A673 (cell line): ENCODE results near the gene SUN1. TPM values are rescaled to one million over a fixed set of nuclear protein-coding genes. Genes with fewer than 3 reads are reported as not detected.
"Not testable (repeated sequence)": the region's sequence is repeated elsewhere in the genome, so short reads cannot be mapped to it uniquely, and the experiment has no call there.

Experiments used
- BruUV-seq: library from RNA; stranded (reverse); fragments of 400-500 nt; replicated peaks from 2 replicates; lab custom pipeline; 2021; lab: Mats Ljungman, UMichigan
- CTCF ChIA-PET: fragments of 300-600 bp; sonication (Branson Sonifier 250); formaldehyde crosslinking; loops from one replicate; lab custom pipeline; 2022; ENCODE audit warnings: antibody characterized with exemption; lab: Charles Lee
- POLR2A ChIA-PET: fragments of 300-600 bp; sonication (Branson Sonifier 250); formaldehyde crosslinking; loops from one replicate; lab custom pipeline; 2022; ENCODE audit warnings: antibody characterized with exemption; ENCODE audit not compliant: low non-redundant PET; lab: Charles Lee
- DNase-seq: peaks from one replicate; pipeline ENCODE4 v3.0.0-alpha.2; 2015; ENCODE audit warnings: low spot score
- H3K27ac ChIP-seq: fragments of 200-600 bp; sonication (generic); 2 replicates; pipeline ENCODE4 v1.5.1; 2016; ENCODE audit warnings: mixed run types, low read depth, mild to moderate bottlenecking, mixed read lengths, antibody characterized with exemption, low read length; ENCODE audit not compliant: poor library complexity, severe bottlenecking
- H3K27me3 ChIP-seq: fragments of 200-600 bp; sonication (generic); replicated peaks from 2 replicates; pipeline ENCODE4 v1.6.1; 2017; ENCODE audit warnings: mixed run types, low read depth, mild to moderate bottlenecking, mixed read lengths, antibody characterized with exemption, low read length; ENCODE audit not compliant: insufficient read depth, poor library complexity
- H3K36me3 ChIP-seq: fragments of 200-600 bp; sonication (generic); 2 replicates; pipeline ENCODE4 v1.6.1; 2016; ENCODE audit warnings: mixed run types, mild to moderate bottlenecking, mixed read lengths, antibody characterized with exemption, low read length; ENCODE audit not compliant: insufficient read depth, poor library complexity, severe bottlenecking
- H3K4me1 ChIP-seq: fragments of 200-600 bp; sonication (generic); 2 replicates; pipeline ENCODE4 v1.6.1; 2017; ENCODE audit warnings: mixed run types, mild to moderate bottlenecking, mixed read lengths, antibody characterized with exemption, low read length; ENCODE audit not compliant: insufficient read depth, poor library complexity, severe bottlenecking
- H3K4me3 ChIP-seq: fragments of 200-600 bp; sonication (generic); 2 replicates; pipeline ENCODE4 v1.5.1; 2016; ENCODE audit warnings: low read depth, mixed run types, mild to moderate bottlenecking, mixed read lengths, low read length; ENCODE audit not compliant: poor library complexity, severe bottlenecking
- H3K9me3 ChIP-seq: fragments of 200-600 bp; sonication (generic); 2 replicates; pipeline ENCODE4 v1.6.1; 2016; ENCODE audit warnings: mixed run types, low read depth, mild to moderate bottlenecking, mixed read lengths, antibody characterized with exemption, low read length; ENCODE audit not compliant: poor library complexity, severe bottlenecking
- EZH2 ChIP-seq: fragments of 200-600 bp; sonication (generic); IDR thresholded peaks from 2 replicates; pipeline ENCODE4 v1.6.1; 2017; ENCODE audit warnings: borderline replicate concordance, low read depth, mild to moderate bottlenecking, mixed read lengths, antibody characterized with exemption, low read length; ENCODE audit not compliant: poor library complexity, severe bottlenecking
- intact Hi-C: fragments of 100-400 bp; cut with micrococcal nuclease; formaldehyde crosslinking; loops from one replicate; pipeline ENCODE4 v1.10.0; 2022; ENCODE audit not compliant: unreplicated experiment
- total RNA-seq: library from RNA; stranded (reverse); gene quantifications from 2 replicates; pipeline ENCODE4 v1.2.3, GENCODE V29; 2021
- TF ChIP-seq, protein P1 (sequence below): fragments of 300-800, 200-600 bp; sonication (generic); conservative IDR thresholded peaks from 2 replicates; pipeline ENCODE4 v1.5.1; 2017; ENCODE audit warnings: low read depth, mild to moderate bottlenecking, antibody characterized with exemption, low read length, moderate library complexity, mixed read lengths

SUN1 gene
- total RNA-seq, 1 experiment from 2014 or later: 189 TPM

DNA sequence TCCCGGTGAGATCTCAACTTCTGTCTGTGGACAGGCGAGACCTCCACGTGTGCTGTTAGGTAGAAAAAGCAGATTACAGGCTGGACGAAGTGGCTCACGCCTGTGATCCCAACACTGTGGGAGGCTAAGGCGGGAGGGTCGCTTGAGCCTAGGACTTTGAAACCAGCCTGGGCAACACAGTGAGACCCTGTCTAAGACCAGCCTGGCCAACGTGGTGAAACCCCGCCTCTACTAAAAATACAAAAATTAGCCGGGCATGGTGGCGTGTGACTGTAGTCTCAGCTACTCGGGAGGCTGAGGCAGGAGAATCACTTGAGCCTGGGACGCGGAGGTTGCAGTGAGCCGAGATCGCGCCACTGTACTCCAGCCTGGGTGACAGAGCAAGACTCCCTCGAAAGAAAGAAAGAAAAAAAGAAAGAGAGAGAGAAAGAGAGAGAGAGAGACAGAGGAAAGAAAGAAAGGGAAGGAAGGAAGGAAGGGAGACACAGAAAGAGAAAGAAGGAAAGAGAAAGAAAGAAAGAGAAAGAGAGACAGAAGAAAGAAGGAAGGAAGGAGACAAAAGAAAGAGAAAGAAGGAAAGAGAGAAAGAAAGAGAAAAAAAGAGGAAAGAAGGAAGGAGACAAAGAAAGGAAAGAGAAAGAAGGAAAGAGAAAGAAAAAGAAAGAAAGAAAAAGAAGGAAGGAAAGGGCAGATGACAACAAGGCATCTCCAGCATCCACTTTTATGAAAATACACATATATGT lies 29.6 kb upstream of the SUN1 start:
- no TSS peak for BruUV-seq
- CTCF ChIA-PET: interaction anchor here (0.6 kb wide), 1 partner anchor 11 kb away, joined by 4 read pairs; no protein-coding TSS in a partner anchor
- DNase-seq: no peak
- H3K4me3 ChIP-seq: no peak overlapping the region
- H3K36me3 ChIP-seq: no peaks in the 10 kb centered on the region
- H3K9me3 ChIP-seq: no peaks in the 10 kb centered on the region
- POLR2A ChIA-PET: no interaction called here
- intact Hi-C loops: no loop called here
- H3K27ac ChIP-seq: peak overlapping the region; percentile 55
- H3K4me1 ChIP-seq: peaks cover 14% of the 10 kb centered on the region
- no peaks in the 10 kb centered on the region for H3K27me3 ChIP-seq
- TF ChIP-seq EZH2: no peak
- TF ChIP-seq, protein P1, sequence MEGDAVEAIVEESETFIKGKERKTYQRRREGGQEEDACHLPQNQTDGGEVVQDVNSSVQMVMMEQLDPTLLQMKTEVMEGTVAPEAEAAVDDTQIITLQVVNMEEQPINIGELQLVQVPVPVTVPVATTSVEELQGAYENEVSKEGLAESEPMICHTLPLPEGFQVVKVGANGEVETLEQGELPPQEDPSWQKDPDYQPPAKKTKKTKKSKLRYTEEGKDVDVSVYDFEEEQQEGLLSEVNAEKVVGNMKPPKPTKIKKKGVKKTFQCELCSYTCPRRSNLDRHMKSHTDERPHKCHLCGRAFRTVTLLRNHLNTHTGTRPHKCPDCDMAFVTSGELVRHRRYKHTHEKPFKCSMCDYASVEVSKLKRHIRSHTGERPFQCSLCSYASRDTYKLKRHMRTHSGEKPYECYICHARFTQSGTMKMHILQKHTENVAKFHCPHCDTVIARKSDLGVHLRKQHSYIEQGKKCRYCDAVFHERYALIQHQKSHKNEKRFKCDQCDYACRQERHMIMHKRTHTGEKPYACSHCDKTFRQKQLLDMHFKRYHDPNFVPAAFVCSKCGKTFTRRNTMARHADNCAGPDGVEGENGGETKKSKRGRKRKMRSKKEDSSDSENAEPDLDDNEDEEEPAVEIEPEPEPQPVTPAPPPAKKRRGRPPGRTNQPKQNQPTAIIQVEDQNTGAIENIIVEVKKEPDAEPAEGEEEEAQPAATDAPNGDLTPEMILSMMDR: no peak

DNA sequence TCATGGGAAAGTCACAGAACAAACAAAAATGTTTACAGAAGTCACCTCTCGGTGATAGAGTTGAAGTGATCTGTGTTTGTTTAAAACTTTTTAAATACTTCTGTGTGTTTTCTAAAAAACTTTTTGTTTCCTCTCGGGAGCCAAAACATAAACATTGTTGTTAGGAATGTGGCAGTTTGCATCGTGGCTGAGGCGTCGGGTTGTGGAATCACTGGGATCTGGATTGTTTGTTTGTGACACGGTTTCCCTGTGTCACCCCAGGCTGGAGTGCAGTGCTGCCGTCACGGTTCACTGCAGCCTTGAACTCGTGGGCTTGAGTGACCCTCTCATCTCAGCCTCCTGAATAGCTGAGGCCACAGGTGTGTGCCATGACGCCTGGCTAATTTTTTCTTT lies 29.0 kb upstream of the SUN1 start:
- CTCF ChIA-PET: no interaction called here

DNA sequence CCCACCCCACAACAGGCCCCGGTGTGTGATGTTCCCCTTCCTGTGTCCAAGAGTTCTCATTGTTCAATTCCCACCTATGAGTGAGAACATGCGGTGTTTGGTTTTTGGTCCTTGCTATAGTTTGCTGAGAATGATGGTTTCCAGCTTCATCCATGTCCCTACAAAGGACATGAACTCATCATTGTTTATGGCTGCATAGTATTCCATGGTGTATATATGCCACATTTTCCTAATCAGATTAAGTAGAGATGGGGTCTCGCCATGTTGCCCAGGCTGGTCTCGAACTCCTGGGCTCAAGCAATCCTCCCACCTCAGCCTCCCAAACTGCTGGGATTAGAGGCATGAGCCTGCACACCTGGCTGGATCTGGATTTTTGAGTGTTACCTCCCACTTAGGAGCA lies 28.5 kb upstream of the SUN1 start:
- POLR2A ChIA-PET, BruUV-seq, H3K36me3 ChIP-seq, H3K9me3 ChIP-seq, CTCF ChIA-PET, H3K4me3 ChIP-seq, intact Hi-C loops, DNase-seq, H3K27me3 ChIP-seq, H3K27ac ChIP-seq: not testable (repeated sequence)
- peaks cover 14% of the 10 kb centered on the region for H3K4me1 ChIP-seq

More for the DNA sequence above, 29.0 kb upstream of the SUN1 start:
- POLR2A ChIA-PET: no interaction called here
- Histone ChIP-seq H3K4me1 (peaks cover 14% of the 10 kb centered on the region), H3K27me3 (no peaks in the 10 kb centered on the region), H3K36me3 (no peaks in the 10 kb centered on the region), H3K27ac (peak overlapping the region; percentile 55), H3K4me3 (no peak overlapping the region), H3K9me3 (no peaks in the 10 kb centered on the region)
- TF ChIP-seq, protein P1: no peak
- no peak for TF ChIP-seq EZH2
- DNase-seq: no peak
- intact Hi-C loops: no loop called here
- BruUV-seq: no TSS peak
